Measurements from ENCODE around the gene TOP1. TPM values are rescaled to one million over a fixed set of nuclear protein-coding genes. Genes with fewer than 3 reads are reported as not detected.

TOP1 gene
- polyA plus RNA-seq, 3 donors = 6.9 to 11.5 (median 11.5) TPM

- no peak overlapping the region for H3K4me3 ChIP-seq (replicated peaks in 1 of 3; ENCODE audit: low read depth in 2 of 3, low read length in 3 of 3)
- H3K9me3 ChIP-seq (replicated peaks in 1 of 2; ENCODE audit: control insufficient read depth in 1 of 2, insufficient read depth in 1 of 2, low read length in 2 of 2) = peaks cover 0 to 3% of the 10 kb centered on the region in 2 donors
- no peak overlapping the region for H3K4me2 ChIP-seq (replicated peaks; ENCODE audit: extremely low read depth, low read length, poor library complexity, severe bottlenecking)
- peaks cover 98% of the 10 kb centered on the region for H3K79me2 ChIP-seq (ENCODE audit: insufficient read depth, low read length)
- Mint-ChIP-seq H3K4me3 (no peak overlapping the region), H3K36me3 (peaks cover 40 to 43% of the 10 kb centered on the region in 2 donors), H3K4me1 (peaks cover 28% of the 10 kb centered on the region), H3K27me3 (ENCODE audit: low read depth in 3 of 3) (no peaks in the 10 kb centered on the region), H3K9me3 (peaks cover 0 to 5% (median 3%) of the 10 kb centered on the region in 7 donors), H3K27ac (peak overlapping the region in 4 of 7 donors; percentile 24 to 74 (median 66))
- peaks cover 0 to 6% of the 10 kb centered on the region in 2 donors for H3K4me1 ChIP-seq (ENCODE audit: control insufficient read depth in 1 of 2, insufficient read depth in 2 of 2, low read length in 2 of 2)
- WGBS (ENCODE audit: insufficient coverage) = 79% methylated on average over 4 of the region's 14 CpGs
- no peak overlapping the region for H3K9ac ChIP-seq (ENCODE audit: insufficient read depth, low read length, poor library complexity, severe bottlenecking)
- TF ChIP-seq CTCF (IDR thresholded peaks at IDR 0.05) = no peak
- H3K36me3 ChIP-seq (replicated peaks in 1 of 2; ENCODE audit: control insufficient read depth in 1 of 2, insufficient read depth in 2 of 2, low read length in 2 of 2) = peaks cover 18 to 26% of the 10 kb centered on the region in 2 donors
- intact Hi-C loops (cut with micrococcal nuclease) = loop anchor here (1.0 to 10.0 kb wide), 2 partner anchors 9 to 64 kb away; no protein-coding TSS in a partner anchor
- H2AFZ ChIP-seq (ENCODE audit: insufficient read depth, low read depth, low read length, poor library complexity, severe bottlenecking) = no peak overlapping the region
- peak overlapping the region in 1 of 2 donors; percentile 0 for H3K27ac ChIP-seq (ENCODE audit: low read depth in 1 of 2, low read length in 2 of 2)
- H3K27me3 ChIP-seq (ENCODE audit: control insufficient read depth in 2 of 2, insufficient read depth in 2 of 2, low read length in 2 of 2) = no peaks in the 10 kb centered on the region
- DNase-seq = no peak
- H4K20me1 ChIP-seq (ENCODE audit: insufficient read depth, low read length) = peaks cover 100% of the 10 kb centered on the region
Observed at GRCh38 chr20:41058674-41059635, 30.3 kb downstream of the TOP1 start.

- intact Hi-C loops (cut with micrococcal nuclease) = loop anchor here in 1 of 2 donors (5.0 kb wide), 1 partner anchor 34 kb away; the partner anchor contains the start of gene TOP1
- Mint-ChIP-seq H3K36me3 (peaks cover 41 to 48% of the 10 kb centered on the region in 2 donors), H3K4me1 (peaks cover 30% of the 10 kb centered on the region), H3K4me3 (no peak overlapping the region), H3K27me3 (ENCODE audit: low read depth in 3 of 3) (no peaks in the 10 kb centered on the region), H3K27ac (no peak overlapping the region), H3K9me3 (no peaks in the 10 kb centered on the region)
- 100% methylated on average over 2 of the region's 3 CpGs for WGBS (ENCODE audit: insufficient coverage)
- H3K27me3 ChIP-seq (ENCODE audit: control insufficient read depth in 2 of 2, insufficient read depth in 2 of 2, low read length in 2 of 2) = no peaks in the 10 kb centered on the region
- TF ChIP-seq CTCF (IDR thresholded peaks at IDR 0.05) = no peak
- H3K9me3 ChIP-seq (replicated peaks in 1 of 2; ENCODE audit: control insufficient read depth in 1 of 2, insufficient read depth in 1 of 2, low read length in 2 of 2) = no peaks in the 10 kb centered on the region
- H3K4me2 ChIP-seq (replicated peaks; ENCODE audit: extremely low read depth, low read length, poor library complexity, severe bottlenecking) = no peak overlapping the region
- peaks cover 18 to 40% of the 10 kb centered on the region in 2 donors for H3K36me3 ChIP-seq (replicated peaks in 1 of 2; ENCODE audit: control insufficient read depth in 1 of 2, insufficient read depth in 2 of 2, low read length in 2 of 2)
- no peak overlapping the region for H3K4me3 ChIP-seq (replicated peaks in 1 of 3; ENCODE audit: low read depth in 2 of 3, low read length in 3 of 3)
- H3K9ac ChIP-seq (ENCODE audit: insufficient read depth, low read length, poor library complexity, severe bottlenecking) = no peak overlapping the region
- DNase-seq = no peak
- peaks cover 100% of the 10 kb centered on the region for H4K20me1 ChIP-seq (ENCODE audit: insufficient read depth, low read length)
- H3K79me2 ChIP-seq (ENCODE audit: insufficient read depth, low read length) = peaks cover 98% of the 10 kb centered on the region
- H3K4me1 ChIP-seq (ENCODE audit: control insufficient read depth in 1 of 2, insufficient read depth in 2 of 2, low read length in 2 of 2) = peaks cover 0 to 3% of the 10 kb centered on the region in 2 donors
- H2AFZ ChIP-seq (ENCODE audit: insufficient read depth, low read depth, low read length, poor library complexity, severe bottlenecking) = no peak overlapping the region
- H3K27ac ChIP-seq (ENCODE audit: low read depth in 1 of 2, low read length in 2 of 2) = no peak overlapping the region
Observed at GRCh38 chr20:41061155-41061554, 32.5 kb downstream of the TOP1 start.

Measured in CD14-positive monocyte (primary cell).